SK-N-SH (cell line): ENCODE results near the gene DIAPH1. TPM values are rescaled to one million over a fixed set of nuclear protein-coding genes. Genes with fewer than 3 reads are reported as not detected.

Experiments used
- CTCF ChIA-PET: fragments of 300-600, 350-600 bp; formaldehyde crosslinking; extraction: SDS; loops from one replicate; lab custom pipeline; 2021; lab: Yijun Ruan, JAX
- POLR2A ChIA-PET: fragments of 350-600 bp; sonication (Branson Sonifier 250); formaldehyde crosslinking; extraction: SDS; loops from one replicate; lab custom pipeline; 2020; ENCODE audit warnings: antibody characterized with exemption, inconsistent platforms; lab: Yijun Ruan, JAX
- DNase-seq: peaks from one replicate; pipeline ENCODE4 v3.0.0; 2012
- H2AFZ ChIP-seq: fragments of 200-600 bp; sonication (generic); 2 replicates; pipeline ENCODE4 v1.8.1; 2016; ENCODE audit warnings: antibody characterized with exemption, mild to moderate bottlenecking, low read depth
- H3F3A ChIP-seq: fragments of 200-600 bp; sonication (generic); replicated peaks from 2 replicates; pipeline ENCODE3; 2016; ENCODE audit warnings: antibody characterized with exemption, mild to moderate bottlenecking; ENCODE audit not compliant: insufficient read depth
- H3K27ac ChIP-seq, 2 experiments: fragments of 200-500 bp in 1 of 2; fragments of 200-600 bp in 1 of 2; sonication (Bioruptor generic) in 1 of 2; sonication (generic), shearing (Covaris generic) in 1 of 2; 2 replicates each; pipeline versions ENCODE4 v1.5.1 to v1.6.1; 2014 to 2016; ENCODE audit warnings: low read depth in 2 of 2, inconsistent platforms in 1 of 2, low read length in 1 of 2, mild to moderate bottlenecking in 1 of 2, mixed read lengths in 1 of 2
- H3K27me3 ChIP-seq: fragments of 200-600 bp; sonication (generic), shearing (Covaris generic); 2 replicates; pipeline ENCODE4 v1.6.1; 2016; ENCODE audit warnings: mixed run types; ENCODE audit not compliant: insufficient read depth
- H3K36me3 ChIP-seq, 2 experiments: fragments of 200-500 bp in 1 of 2; fragments of 200-600 bp in 1 of 2; sonication (Bioruptor generic) in 1 of 2; sonication (generic) in 1 of 2; replicated peaks in 1 of 2; 2 replicates each; pipeline versions ENCODE3 to v1.5.1; 2014 to 2016; ENCODE audit warnings: low read length in 1 of 2, mild to moderate bottlenecking in 1 of 2; ENCODE audit not compliant: insufficient read depth in 2 of 2, control insufficient read depth in 1 of 2
- H3K4me1 ChIP-seq, 2 experiments: fragments of 200-500 bp in 1 of 2; fragments of 200-600 bp in 1 of 2; sonication (Bioruptor generic) in 1 of 2; sonication (generic), shearing (Covaris generic) in 1 of 2; 2 replicates each; pipeline versions ENCODE4 v1.5.1 to v1.6.1; 2014 to 2016; ENCODE audit warnings: low read depth in 1 of 2, low read length in 1 of 2, mixed run types in 1 of 2; ENCODE audit not compliant: insufficient read depth in 2 of 2, control insufficient read depth in 1 of 2
- H3K4me2 ChIP-seq: fragments of 200-600 bp; sonication (generic), shearing (Covaris generic); 2 replicates; pipeline ENCODE4 v1.6.1; 2017; ENCODE audit warnings: mixed run types
- H3K4me3 ChIP-seq, 2 experiments: fragments of 200-500 bp in 1 of 2; fragments of 200-600 bp in 1 of 2; sonication (Bioruptor generic) in 1 of 2; sonication (generic), shearing (Covaris generic) in 1 of 2; 2 replicates each; pipeline versions ENCODE4 v1.5.1 to v1.8.1; 2014 to 2016; ENCODE audit warnings: low read depth in 2 of 2, inconsistent platforms in 1 of 2, low read length in 1 of 2, mild to moderate bottlenecking in 1 of 2, mixed read lengths in 1 of 2, moderate library complexity in 1 of 2
- H3K79me2 ChIP-seq: fragments of 200-600 bp; sonication (generic); 2 replicates; pipeline ENCODE4 v1.8.1; 2017; ENCODE audit warnings: mild to moderate bottlenecking; ENCODE audit not compliant: insufficient read depth
- H3K9ac ChIP-seq: fragments of 200-600 bp; sonication (generic); 2 replicates; pipeline ENCODE4 v1.6.1; 2017; ENCODE audit warnings: mixed run types
- H3K9me2 ChIP-seq: fragments of 200-600 bp; sonication (generic); 2 replicates; pipeline ENCODE4 v1.6.1; 2017; ENCODE audit warnings: mixed run types
- H3K9me3 ChIP-seq: fragments of 200-600 bp; sonication (generic); 2 replicates; pipeline ENCODE4 v1.6.1; 2017; ENCODE audit warnings: mixed run types, mild to moderate bottlenecking, moderate library complexity
- H4K20me1 ChIP-seq: fragments of 200-600 bp; sonication (generic); 2 replicates; pipeline ENCODE4 v1.6.1; 2017; ENCODE audit warnings: mild to moderate bottlenecking, mixed run types; ENCODE audit not compliant: insufficient read depth
- EZH2phosphoT487 ChIP-seq: fragments of 200-600 bp; sonication (generic); IDR thresholded peaks from 2 replicates; pipeline ENCODE4 v1.6.1; 2017; ENCODE audit warnings: low read depth, mixed run types, mild to moderate bottlenecking, antibody characterized with exemption, moderate library complexity, borderline replicate concordance
- GABPA ChIP-seq: IDR thresholded peaks from 2 replicates; pipeline ENCODE4 v1.4.0; 2012; ENCODE audit warnings: low read depth, mild to moderate bottlenecking
- JUND ChIP-seq: IDR thresholded peaks from 2 replicates; pipeline ENCODE4 v1.4.0; 2012
- MEF2A ChIP-seq: IDR thresholded peaks from 2 replicates; pipeline ENCODE4 v1.4.0; 2012; ENCODE audit warnings: low read depth, borderline replicate concordance
- PBX3 ChIP-seq: IDR thresholded peaks from 2 replicates; pipeline ENCODE4; 2012
- RCOR1 ChIP-seq: fragments of 150-350 bp; IDR thresholded peaks from 2 replicates; pipeline ENCODE4 v1.6.1; 2017; ENCODE audit warnings: antibody characterized with exemption, low read length
- SIN3A ChIP-seq: IDR thresholded peaks from 2 replicates; pipeline ENCODE4 v1.6.1; 2012; ENCODE audit warnings: low read depth, mild to moderate bottlenecking, low read length, moderate library complexity, borderline replicate concordance
- TAF1 ChIP-seq: IDR thresholded peaks from 2 replicates; pipeline ENCODE4 v1.6.1; 2012; ENCODE audit warnings: low read depth, mild to moderate bottlenecking, low read length, moderate library complexity, borderline replicate concordance
- TCF12 ChIP-seq: IDR thresholded peaks from 2 replicates; pipeline ENCODE4 v1.4.0; 2012
- TEAD4 ChIP-seq: IDR thresholded peaks from 2 replicates; pipeline ENCODE4 v1.4.0; 2012; ENCODE audit warnings: mild to moderate bottlenecking, borderline replicate concordance; ENCODE audit not compliant: insufficient read depth
- USF1 ChIP-seq: IDR thresholded peaks from 2 replicates; pipeline ENCODE4 v1.4.0; 2012; ENCODE audit warnings: low read depth, borderline replicate concordance
- WGBS: methylation state at CpG from one replicate; pipeline ENCODE4 v1.1.6; 2017; ENCODE audit warnings: low lambda C conversion rate; 5-methylcytosine and 5-hydroxymethylcytosine counted together
- polyA plus RNA-seq, 3 experiments: library from polyadenylated mRNA; depleted of rRNA; stranded (reverse); fragments of >200 nt; gene quantifications; 2 replicates each; pipeline ENCODE4 v1.2.3, GENCODE V29; 2012

DIAPH1 gene
- polyA plus RNA-seq, 1 of the 3 experiments (the other 2 are of a cell fraction): 30.4 TPM

- TF ChIP-seq PBX3 (peak; percentile 56; the same call in 1 of the 2 replicates), JUND (0 out of 2 replicates have a peak, but pooled peaks have one; percentile 20), USF1 (no peak; the same call in 1 of the 2 replicates), SIN3A (peak; percentile 73; the same call in 1 of the 2 replicates), EZH2phosphoT487 (no peak), RCOR1 (peak; percentile 76), TEAD4 (peak; percentile 57; the same call in 1 of the 2 replicates), MEF2A (0 out of 2 replicates have a peak, but pooled peaks have one; percentile 11)
- TF ChIP-seq, all 33 proteins: peak for 22
Measured at GRCh38 chr5:141524604-141525597, 93.9 kb downstream of the DIAPH1 start (continued).

GRCh38 chr5:141523991-141524390 lies 94.8 kb downstream of the DIAPH1 start:
- Histone ChIP-seq H3K36me3 (peaks cover 21 to 37% of the 10 kb centered on the region in 2 experiments), H3K9ac (peak overlapping the region; percentile 36; the same call in 1 of the 2 replicates), H3K27me3 (no peaks in the 10 kb centered on the region), H3K79me2 (peaks cover 18% of the 10 kb centered on the region), H3K9me2 (no peaks in the 10 kb centered on the region), H3K4me3 (0 out of 4 replicates have a peak overlapping the region, but pooled peaks of 1 of the 2 experiments have one; percentile 52), H3K27ac (peak overlapping the region; percentile 99 to 100), H3K9me3 (no peaks in the 10 kb centered on the region), H2AFZ (no peak overlapping the region), H3K4me2 (peak overlapping the region; percentile 85), H3F3A (peaks cover 58% of the 10 kb centered on the region), H3K4me1 (peaks cover 32 to 61% of the 10 kb centered on the region in 2 experiments)
- WGBS: 96% methylated on average over 8 of the region's 8 CpGs
- CTCF ChIA-PET: interaction anchor here (0.7 to 13.1 kb wide), 50 partner anchors 10 to 307 kb away, joined by 3 to 191 read pairs (median 4); partner anchors contain the start of genes PCDHB14, PCDHGA10, PCDHGA11 and PCDHGA2
- DNase-seq: no peak
- POLR2A ChIA-PET: interaction anchor here (0.8 to 1.8 kb wide), 9 partner anchors 9 to 106 kb away, joined by 3 to 7 read pairs (median 6); partner anchors contain the start of genes PCDHGB7, PCDHGC3 and PCDHGC4
- TF ChIP-seq PBX3 (no peak), TAF1 (no peak), TCF12 (no peak), JUND (no peak), GABPA (no peak)
- TF ChIP-seq, all 33 proteins: peak for 0
- H4K20me1 ChIP-seq: no peaks in the 10 kb centered on the region
